Activated T-helper 17 cell treated with anti-CD3 and anti-CD28 coated beads, Interleukin-2, amount 50 U/mL, for 72 hours (primary cell): Measurements from ENCODE around the gene CEACAM16. TPM values are rescaled to one million over a fixed set of nuclear protein-coding genes. Genes with fewer than 3 reads are reported as not detected.
"Not testable (repeated sequence)": the region's sequence is repeated elsewhere in the genome, so short reads cannot be mapped to it uniquely, and the experiment has no call there.

Experiments used
- ATAC-seq: fragments of 150-1000 bp; cut with Tn5 transposase; replicated peaks from 2 replicates; pipeline ENCODE4 v1.10.0; 2021; ENCODE audit warnings: mild to moderate bottlenecking, moderate library complexity
- H3K27ac Mint-ChIP-seq: one replicate; pipeline ENCODE4 v1.8.0; 2022; ENCODE audit warnings: mixed read lengths
- H3K27me3 Mint-ChIP-seq: one replicate; pipeline ENCODE4 v1.8.0; 2022; ENCODE audit warnings: mixed read lengths
- H3K36me3 Mint-ChIP-seq: one replicate; pipeline ENCODE4 v1.8.0; 2022; ENCODE audit warnings: low read depth, mild to moderate bottlenecking, mixed read lengths
- H3K4me1 Mint-ChIP-seq: one replicate; pipeline ENCODE4 v1.8.0; 2022; ENCODE audit warnings: mixed read lengths
- H3K4me3 Mint-ChIP-seq: one replicate; pipeline ENCODE4 v1.8.0; 2022; ENCODE audit warnings: mild to moderate bottlenecking, mixed read lengths
- H3K9me3 Mint-ChIP-seq: one replicate; pipeline ENCODE4 v1.8.0; 2022; ENCODE audit warnings: mixed read lengths
- total RNA-seq, 2 donors: library from RNA; stranded (reverse); gene quantifications; one replicate each; pipeline ENCODE4 v1.2.3, GENCODE V29; 2022

CEACAM16 gene
- total RNA-seq, 2 donors from 2014 or later: not detected

- Mint-ChIP-seq H3K9me3 (no peaks in the 10 kb centered on the region), H3K4me1 (no peaks in the 10 kb centered on the region), H3K27ac (no peak overlapping the region), H3K36me3 (no peaks in the 10 kb centered on the region), H3K4me3 (no peak overlapping the region), H3K27me3 (no peaks in the 10 kb centered on the region)
- ATAC-seq: no peak
These were observed 4.6 kb downstream of the CEACAM16 start for GRCh38 chr19:44703336-44704078.

DNA sequence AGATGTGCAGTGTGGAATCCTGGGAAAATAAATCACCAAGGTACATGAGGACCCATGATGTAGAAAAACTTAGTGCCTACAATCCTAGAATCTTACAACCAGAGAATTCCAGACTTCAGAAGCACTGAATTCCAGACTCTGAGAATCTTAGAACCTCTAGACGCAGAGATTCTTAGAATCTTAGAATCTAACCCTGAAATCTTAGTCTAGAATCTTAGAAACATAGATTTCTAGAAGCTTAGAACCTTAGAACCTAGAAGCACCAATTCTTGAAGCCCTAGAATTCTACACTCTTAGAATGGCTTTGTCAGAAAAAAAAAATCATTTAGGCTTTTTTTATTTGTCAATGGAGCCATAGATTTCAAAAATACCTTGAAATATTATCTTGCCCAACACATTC is 6.0 kb downstream of the CEACAM16 start:
- Mint-ChIP-seq H3K27ac (no peak overlapping the region), H3K4me3 (no peak overlapping the region), H3K27me3 (no peaks in the 10 kb centered on the region), H3K9me3 (no peaks in the 10 kb centered on the region), H3K4me1 (no peaks in the 10 kb centered on the region), H3K36me3 (no peaks in the 10 kb centered on the region)
- no peak for ATAC-seq

- H3K36me3 Mint-ChIP-seq: no peaks in the 10 kb centered on the region
- no peaks in the 10 kb centered on the region for H3K4me1 Mint-ChIP-seq
- no peaks in the 10 kb centered on the region for H3K9me3 Mint-ChIP-seq
- ATAC-seq: no peak
- H3K4me3 Mint-ChIP-seq: no peak overlapping the region
- H3K27me3 Mint-ChIP-seq: no peaks in the 10 kb centered on the region
- no peak overlapping the region for H3K27ac Mint-ChIP-seq
These were observed 6.6 kb downstream of the CEACAM16 start for GRCh38 chr19:44705502-44706010.

DNA sequence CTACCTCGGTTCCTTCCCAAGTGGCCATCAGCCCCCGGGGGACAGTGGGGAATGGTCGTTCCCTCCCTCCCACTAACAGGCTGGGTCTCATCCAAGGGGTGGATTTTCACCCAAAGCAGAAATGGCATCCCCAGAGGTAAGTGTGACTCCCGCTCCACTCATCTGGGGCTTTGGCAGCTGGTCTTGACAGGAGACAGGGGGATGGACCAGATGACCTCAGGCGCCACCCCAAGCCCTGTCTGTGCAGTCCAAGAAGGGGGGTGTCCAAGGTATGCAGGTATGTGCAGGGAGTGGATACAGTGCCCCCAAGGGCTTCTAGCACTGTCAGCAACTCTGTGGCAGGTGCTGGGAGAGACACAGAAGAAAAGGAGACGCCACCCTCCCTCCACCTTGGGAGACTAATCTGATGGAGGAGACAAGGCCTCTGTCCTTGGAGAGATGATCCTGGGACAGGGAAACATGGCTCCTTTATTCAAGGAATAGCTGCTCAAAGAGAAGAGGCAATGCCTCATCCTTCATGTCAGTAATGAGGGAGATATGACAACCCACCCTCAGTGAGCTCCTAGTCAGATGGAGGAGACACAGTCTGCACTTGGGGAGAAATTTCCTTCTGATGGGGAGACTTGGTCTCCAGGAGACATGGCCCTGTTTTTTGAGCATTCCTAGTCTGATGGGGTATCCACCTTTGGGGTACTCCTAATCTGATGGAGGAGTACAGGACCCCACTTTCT is 7.7 kb downstream of the CEACAM16 start:
- no peak for ATAC-seq
- no peaks in the 10 kb centered on the region for H3K36me3 Mint-ChIP-seq
- H3K4me1 Mint-ChIP-seq: no peaks in the 10 kb centered on the region

GRCh38 chr19:44707794-44708193 is 8.8 kb downstream of the CEACAM16 start:
- Mint-ChIP-seq H3K4me3 (no peak overlapping the region), H3K4me1 (no peaks in the 10 kb centered on the region), H3K9me3 (no peaks in the 10 kb centered on the region), H3K27ac (no peak overlapping the region), H3K27me3 (no peaks in the 10 kb centered on the region), H3K36me3 (no peaks in the 10 kb centered on the region)
- no peak for ATAC-seq

More for the DNA sequence above, 7.7 kb downstream of the CEACAM16 start:
- Mint-ChIP-seq H3K9me3 (no peaks in the 10 kb centered on the region), H3K4me3 (no peak overlapping the region), H3K27me3 (no peaks in the 10 kb centered on the region), H3K27ac (no peak overlapping the region)

DNA sequence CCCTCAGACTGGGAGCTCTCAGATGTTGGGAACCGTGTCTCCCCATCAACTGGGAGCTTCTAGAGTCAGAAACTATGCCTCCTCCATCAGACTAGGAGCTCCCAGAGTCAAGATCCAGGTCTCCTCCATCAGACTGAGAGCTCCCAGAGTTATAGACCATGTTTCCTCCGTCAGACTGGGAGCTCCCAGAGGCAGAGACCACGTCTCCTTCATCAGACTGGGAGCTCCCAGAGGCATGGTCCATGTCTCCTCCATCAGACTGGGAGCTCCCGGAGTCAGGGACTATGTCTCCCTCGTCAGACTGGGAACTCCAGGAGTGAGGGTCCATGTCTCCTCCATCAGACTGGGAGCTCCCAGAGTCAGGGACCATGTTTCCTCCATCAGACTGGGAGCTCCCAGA is 10.0 kb downstream of the CEACAM16 start:
- ATAC-seq: no peak
- H3K4me1 Mint-ChIP-seq: no peaks in the 10 kb centered on the region
- H3K4me3 Mint-ChIP-seq: no peak overlapping the region
- no peaks in the 10 kb centered on the region for H3K27me3 Mint-ChIP-seq
- H3K36me3 Mint-ChIP-seq: no peaks in the 10 kb centered on the region
- no peak overlapping the region for H3K27ac Mint-ChIP-seq
- H3K9me3 Mint-ChIP-seq: no peaks in the 10 kb centered on the region

DNA sequence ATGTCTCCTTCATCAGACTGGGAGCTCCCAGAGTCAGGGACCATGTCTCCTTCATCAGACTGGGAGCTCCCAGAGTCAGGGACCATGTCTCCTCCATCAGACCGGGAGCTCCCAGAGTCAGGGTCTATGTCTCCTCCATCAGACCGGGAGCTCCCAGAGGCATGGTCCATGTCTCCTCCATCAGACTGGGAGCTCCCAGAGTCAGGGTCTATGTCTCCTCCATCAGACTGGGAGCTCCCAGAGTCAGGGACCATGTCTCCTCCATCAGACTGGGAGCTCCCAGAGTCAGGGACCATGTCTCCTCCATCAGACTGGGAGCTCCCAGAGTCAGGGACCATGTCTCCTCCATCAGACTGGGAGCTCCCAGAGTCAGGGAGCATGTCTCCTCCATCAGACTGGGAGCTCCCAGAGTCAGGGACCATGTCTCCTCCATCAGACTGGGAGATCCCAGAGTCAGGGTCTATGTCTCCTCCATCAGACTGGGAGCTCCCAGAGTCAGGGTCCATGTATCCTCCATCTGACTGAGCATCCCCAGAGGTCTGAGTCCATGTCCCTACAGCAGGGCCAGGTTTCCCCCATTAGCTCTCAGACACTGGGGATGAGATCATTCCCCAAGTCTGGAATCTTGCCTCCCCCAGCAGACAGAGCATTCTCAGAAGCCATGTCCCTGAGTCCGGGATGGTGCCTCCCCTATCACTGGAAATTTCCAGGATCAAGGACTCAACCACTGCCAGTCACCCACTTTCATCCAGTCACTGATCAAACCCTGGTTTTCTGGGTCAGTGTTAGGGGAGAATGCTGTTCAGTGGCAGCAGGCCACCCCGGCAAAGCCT is 10.7 kb downstream of the CEACAM16 start:
- not testable (repeated sequence) for ATAC-seq, H3K4me3 Mint-ChIP-seq, H3K27me3 Mint-ChIP-seq, H3K36me3 Mint-ChIP-seq, H3K4me1 Mint-ChIP-seq, H3K9me3 Mint-ChIP-seq, H3K27ac Mint-ChIP-seq

GRCh38 chr19:44710483-44710882 is 11.5 kb downstream of the CEACAM16 start:
- Mint-ChIP-seq H3K9me3 (peaks cover 9% of the 10 kb centered on the region), H3K27ac (peak overlapping the region; percentile 9), H3K36me3 (no peaks in the 10 kb centered on the region), H3K4me1 (no peaks in the 10 kb centered on the region), H3K4me3 (no peak overlapping the region), H3K27me3 (no peaks in the 10 kb centered on the region)
- ATAC-seq: no peak

GRCh38 chr19:44712864-44713515 is 14.0 kb downstream of the CEACAM16 start:
- H3K4me3 Mint-ChIP-seq: no peak overlapping the region
- no peaks in the 10 kb centered on the region for H3K4me1 Mint-ChIP-seq
- ATAC-seq: no peak
- no peaks in the 10 kb centered on the region for H3K36me3 Mint-ChIP-seq
- no peak overlapping the region for H3K27ac Mint-ChIP-seq
- peaks cover 12% of the 10 kb centered on the region for H3K9me3 Mint-ChIP-seq
- no peaks in the 10 kb centered on the region for H3K27me3 Mint-ChIP-seq

DNA sequence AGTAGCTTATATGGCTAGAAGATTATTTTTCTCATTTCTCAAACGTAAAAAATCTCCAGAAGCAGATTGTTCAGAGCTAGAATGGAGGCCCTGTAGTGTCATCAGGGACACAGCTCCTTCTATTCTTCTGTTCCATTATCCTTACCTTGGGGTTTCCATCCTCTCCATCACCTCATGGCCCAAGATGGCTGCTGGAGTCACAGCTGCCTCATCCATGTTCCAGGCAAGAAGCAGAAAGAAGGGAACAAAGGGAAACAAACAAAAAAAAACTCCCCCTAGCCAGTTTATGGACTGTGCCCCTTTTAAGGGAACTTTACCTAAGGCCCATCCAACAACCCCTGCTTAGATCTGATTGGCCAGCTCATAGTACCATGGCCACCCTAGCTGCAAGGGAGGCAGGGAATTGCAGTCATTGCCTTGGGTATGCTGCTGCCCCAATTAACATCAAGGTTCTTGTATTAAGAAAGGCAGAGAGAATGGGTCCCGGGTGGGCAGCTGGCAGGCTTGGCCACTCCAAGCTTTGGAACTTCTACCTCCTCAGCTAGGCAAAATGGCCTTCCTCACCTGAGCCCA is 15.7 kb downstream of the CEACAM16 start:
- Mint-ChIP-seq H3K4me3 (no peak overlapping the region), H3K36me3 (no peaks in the 10 kb centered on the region), H3K27ac (no peak overlapping the region), H3K4me1 (no peaks in the 10 kb centered on the region), H3K9me3 (peaks cover 12% of the 10 kb centered on the region), H3K27me3 (no peaks in the 10 kb centered on the region)
- ATAC-seq: no peak

- no peak overlapping the region for H3K27ac Mint-ChIP-seq
- no peaks in the 10 kb centered on the region for H3K4me1 Mint-ChIP-seq
- no peaks in the 10 kb centered on the region for H3K27me3 Mint-ChIP-seq
- ATAC-seq: no peak
- no peaks in the 10 kb centered on the region for H3K36me3 Mint-ChIP-seq
- peaks cover 12% of the 10 kb centered on the region for H3K9me3 Mint-ChIP-seq
- H3K4me3 Mint-ChIP-seq: no peak overlapping the region
These were observed 18.7 kb downstream of the CEACAM16 start for GRCh38 chr19:44717603-44718002.

DNA sequence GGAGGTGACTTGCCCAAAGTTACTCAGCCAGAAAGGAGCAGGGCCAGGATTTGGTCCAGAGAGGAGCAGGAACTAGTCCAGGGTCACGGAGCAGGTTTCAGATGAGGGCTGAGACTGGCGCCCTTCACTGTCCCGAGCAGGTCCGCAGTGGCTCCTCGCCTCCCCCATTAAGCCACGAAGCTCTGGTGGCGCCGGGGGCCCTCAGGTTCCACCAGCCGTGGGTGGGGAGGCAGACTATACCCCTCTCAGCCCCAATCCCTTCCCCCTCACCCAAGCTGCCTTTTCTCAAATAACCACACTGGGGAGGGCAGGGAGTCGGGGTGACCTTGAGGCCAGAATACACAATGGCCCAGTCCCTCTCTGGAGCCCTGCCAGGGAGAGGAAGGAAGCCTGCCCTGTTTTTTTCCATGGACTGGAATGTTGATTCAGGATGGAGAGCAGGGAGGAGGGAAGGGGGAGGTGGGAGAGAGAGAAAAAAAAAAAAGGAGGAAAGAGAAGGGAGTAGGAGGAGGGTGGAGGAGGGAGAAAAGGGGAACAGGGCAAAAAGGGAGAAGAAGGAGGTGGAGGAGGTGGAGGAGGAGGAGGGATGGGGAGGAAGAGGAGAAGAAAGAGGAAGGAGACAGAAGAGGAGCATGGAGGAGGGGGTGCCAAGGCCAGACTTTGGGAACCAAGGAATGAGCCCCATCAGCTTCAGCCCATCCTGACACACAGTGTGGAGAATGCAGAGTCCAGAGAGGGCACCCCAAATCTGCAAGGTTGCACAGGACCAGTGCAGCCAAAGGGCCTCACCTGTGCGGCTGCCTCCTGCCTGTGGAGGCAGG is 19.7 kb downstream of the CEACAM16 start:
- Mint-ChIP-seq H3K36me3 (no peaks in the 10 kb centered on the region), H3K4me3 (no peak overlapping the region), H3K27ac (no peak overlapping the region), H3K4me1 (no peaks in the 10 kb centered on the region), H3K9me3 (peaks cover 12% of the 10 kb centered on the region), H3K27me3 (no peaks in the 10 kb centered on the region)
- no peak for ATAC-seq

DNA sequence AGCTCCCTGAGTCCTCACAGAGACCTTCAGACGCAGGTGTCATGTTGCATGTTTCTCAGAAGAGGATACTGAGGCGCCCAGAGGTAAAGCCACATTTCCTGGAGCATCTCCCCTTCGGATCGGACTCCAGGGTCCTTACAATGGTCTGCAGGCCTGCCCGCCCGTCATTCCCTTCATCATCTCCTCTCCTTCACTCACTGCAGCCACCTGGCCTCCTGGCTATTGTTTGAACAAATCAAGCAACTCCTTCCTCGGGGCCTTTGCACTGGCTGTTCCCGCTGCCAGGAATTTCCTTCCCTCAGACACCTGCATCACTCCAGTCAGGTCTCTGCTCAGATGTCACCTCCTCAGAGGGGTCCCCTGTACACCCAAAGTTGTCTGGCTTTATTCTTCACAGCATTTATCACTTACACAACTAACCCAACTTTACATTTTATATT is 20.3 kb downstream of the CEACAM16 start:
- H3K27ac Mint-ChIP-seq: no peak overlapping the region
- ATAC-seq: no peak
- no peaks in the 10 kb centered on the region for H3K27me3 Mint-ChIP-seq
- H3K4me3 Mint-ChIP-seq: no peak overlapping the region
- H3K4me1 Mint-ChIP-seq: peaks cover 5% of the 10 kb centered on the region
- H3K36me3 Mint-ChIP-seq: no peaks in the 10 kb centered on the region
- peaks cover 12% of the 10 kb centered on the region for H3K9me3 Mint-ChIP-seq
